H9 (cell line): ENCODE measurements around the gene TCEAL6. TPM values are rescaled to one million over a fixed set of nuclear protein-coding genes. Genes with fewer than 3 reads are reported as not detected.
"Not testable (repeated sequence)": the region's sequence is repeated elsewhere in the genome, so short reads cannot be mapped to it uniquely, and the experiment has no call there.

Experiments
- DNase-seq: peaks from one replicate; pipeline ENCODE4 v3.0.0-alpha.2; 2017
- H2AFZ ChIP-seq: one replicate; pipeline ENCODE4 v1.6.1; 2013; ENCODE audit warnings: mild to moderate bottlenecking, low read length, control low read depth, moderate library complexity
- H2AK5ac ChIP-seq: 2 replicates; pipeline ENCODE4 v1.6.1; 2013; ENCODE audit warnings: low read length, control low read depth, mixed read lengths; ENCODE audit not compliant: insufficient read length
- H2BK120ac ChIP-seq: one replicate; pipeline ENCODE4 v1.6.1; 2013; ENCODE audit warnings: low read depth, mild to moderate bottlenecking, low read length, control low read depth, inconsistent platforms; ENCODE audit not compliant: poor library complexity, severe bottlenecking
- H2BK12ac ChIP-seq: 2 replicates; pipeline ENCODE4 v1.6.1; 2013; ENCODE audit warnings: low read length, control low read depth, mixed read lengths, low read depth; ENCODE audit not compliant: insufficient read length
- H2BK15ac ChIP-seq: 2 replicates; pipeline ENCODE4 v1.6.1; 2013; ENCODE audit warnings: low read depth, low read length, control low read depth
- H2BK20ac ChIP-seq: one replicate; pipeline ENCODE4 v1.6.1; 2013; ENCODE audit warnings: low read depth, mild to moderate bottlenecking, low read length, control low read depth, inconsistent platforms; ENCODE audit not compliant: poor library complexity, severe bottlenecking
- H2BK5ac ChIP-seq: 2 replicates; pipeline ENCODE4 v1.6.1; 2013; ENCODE audit warnings: low read length, control low read depth, mixed read lengths; ENCODE audit not compliant: insufficient read length
- H3K14ac ChIP-seq: 2 replicates; pipeline ENCODE4 v1.6.1; 2013; ENCODE audit warnings: low read length, control low read depth; ENCODE audit not compliant: insufficient read depth
- H3K18ac ChIP-seq: 2 replicates; pipeline ENCODE4 v1.6.1; 2013; ENCODE audit warnings: low read depth, mild to moderate bottlenecking, mixed read lengths, low read length, control low read depth; ENCODE audit not compliant: insufficient read length
- H3K23ac ChIP-seq: 2 replicates; pipeline ENCODE4 v1.6.1; 2013; ENCODE audit warnings: low read length, control low read depth, mixed read lengths, low read depth; ENCODE audit not compliant: insufficient read length
- H3K23me2 ChIP-seq: 2 replicates; pipeline ENCODE4 v1.6.1; 2013; ENCODE audit warnings: low read depth, mild to moderate bottlenecking, mixed read lengths, low read length, control low read depth; ENCODE audit not compliant: insufficient read length, poor library complexity, severe bottlenecking
- H3K27ac ChIP-seq: 2 replicates; pipeline ENCODE4 v1.5.1; 2013; ENCODE audit warnings: low read length, control low read depth, mixed read lengths, low read depth; ENCODE audit not compliant: insufficient read length
- H3K27me3 ChIP-seq: 2 replicates; pipeline ENCODE4 v1.6.1; 2013; ENCODE audit warnings: low read length, control low read depth, inconsistent platforms; ENCODE audit not compliant: insufficient read depth
- H3K4ac ChIP-seq: 2 replicates; pipeline ENCODE4 v1.6.1; 2013; ENCODE audit warnings: low read depth, mild to moderate bottlenecking, control low read depth, inconsistent platforms, low read length, moderate library complexity
- H3K4me1 ChIP-seq: 2 replicates; pipeline ENCODE4 v1.6.1; 2013; ENCODE audit warnings: low read length, control low read depth, inconsistent platforms; ENCODE audit not compliant: insufficient read depth
- H3K4me2 ChIP-seq: 2 replicates; pipeline ENCODE4 v1.6.1; 2013; ENCODE audit warnings: low read length, control low read depth, mixed read lengths; ENCODE audit not compliant: insufficient read length, insufficient read depth
- H3K56ac ChIP-seq: 2 replicates; pipeline ENCODE4 v1.6.1; 2013; ENCODE audit warnings: low read depth, mild to moderate bottlenecking, mixed read lengths, low read length, control low read depth; ENCODE audit not compliant: insufficient read length
- H3K79me1 ChIP-seq: 2 replicates; pipeline ENCODE4 v1.6.1; 2013; ENCODE audit warnings: low read depth, mild to moderate bottlenecking, moderate library complexity, low read length, control low read depth, inconsistent platforms; ENCODE audit not compliant: insufficient read depth, poor library complexity, severe bottlenecking
- H3K79me2 ChIP-seq: 2 replicates; pipeline ENCODE4 v1.6.1; 2013; ENCODE audit warnings: low read length, control low read depth, inconsistent platforms; ENCODE audit not compliant: insufficient read depth
- H3K9ac ChIP-seq: 2 replicates; pipeline ENCODE4 v1.6.1; 2013; ENCODE audit warnings: low read length, control low read depth, mixed read lengths; ENCODE audit not compliant: insufficient read length; ENCODE audit errors: extremely low read depth
- H3K9me3 ChIP-seq: one replicate; pipeline ENCODE4 v1.6.1; 2013; ENCODE audit warnings: low read depth, low read length, inconsistent platforms; ENCODE audit not compliant: control insufficient read depth
- H3T11ph ChIP-seq: one replicate; pipeline ENCODE4 v1.6.1; 2013; ENCODE audit warnings: mild to moderate bottlenecking, low read length, control low read depth, inconsistent platforms
- H4K20me1 ChIP-seq: one replicate; pipeline ENCODE4 v1.6.1; 2013; ENCODE audit not compliant: control insufficient read depth, insufficient read length, insufficient read depth
- H4K5ac ChIP-seq: 2 replicates; pipeline ENCODE4 v1.6.1; 2013; ENCODE audit warnings: low read depth, mild to moderate bottlenecking, mixed read lengths, low read length, control low read depth; ENCODE audit not compliant: insufficient read length
- H4K8ac ChIP-seq: replicated peaks from 2 replicates; pipeline ENCODE4 v1.6.1; 2013; ENCODE audit warnings: low read length, control low read depth, mixed read lengths, low read depth; ENCODE audit not compliant: insufficient read length
- H4K91ac ChIP-seq: 2 replicates; pipeline ENCODE4 v1.6.1; 2013; ENCODE audit warnings: low read depth, mild to moderate bottlenecking, moderate library complexity, mixed read lengths, low read length, control low read depth; ENCODE audit not compliant: insufficient read length
- H3K27ac Mint-ChIP-seq, 3 experiments: 2 replicates in 2 of 3; 3 replicates in 1 of 3; pipeline ENCODE4 v1.8.0; 2020 to 2021; ENCODE audit warnings: mixed read lengths in 3 of 3, mild to moderate bottlenecking in 1 of 3, moderate library complexity in 1 of 3
- H3K27me3 Mint-ChIP-seq: 2 replicates; pipeline ENCODE4 v1.8.0; 2021; ENCODE audit warnings: low read depth, mild to moderate bottlenecking, moderate library complexity, mixed read lengths
- H3K36me3 Mint-ChIP-seq, 3 experiments: 2 replicates in 2 of 3; 3 replicates in 1 of 3; pipeline ENCODE4 v1.8.0; 2020 to 2021; ENCODE audit warnings: low read depth in 3 of 3, mixed read lengths in 3 of 3; ENCODE audit not compliant: insufficient read depth in 1 of 3
- H3K4me1 Mint-ChIP-seq, 2 experiments: 2 replicates each; pipeline ENCODE4 v1.8.0; 2020; ENCODE audit warnings: mixed read lengths in 2 of 2
- H3K4me3 Mint-ChIP-seq, 2 experiments: 2 replicates in 1 of 2; 3 replicates in 1 of 2; pipeline ENCODE4 v1.8.0; 2020 to 2021; ENCODE audit warnings: mild to moderate bottlenecking in 2 of 2, mixed read lengths in 2 of 2, moderate library complexity in 1 of 2
- H3K9me3 Mint-ChIP-seq, 2 experiments: 2 replicates in 1 of 2; 3 replicates in 1 of 2; pipeline ENCODE4 v1.8.0; 2020; ENCODE audit warnings: mild to moderate bottlenecking in 2 of 2, mixed read lengths in 2 of 2, moderate library complexity in 1 of 2
- WGBS: extraction: QIAGEN DNeasy Blood & Tissue Kit; methylation state at CpG from one replicate; pipeline ENCODE4 v1.1.7; 2013; ENCODE audit warnings: missing lambda C conversion rate, low lambda C conversion rate, mixed read lengths; ENCODE audit not compliant: insufficient read length; ENCODE audit errors: extremely low coverage; 5-methylcytosine and 5-hydroxymethylcytosine counted together
- total RNA-seq: library from RNA; stranded (reverse); gene quantifications from 2 replicates; pipeline ENCODE4 v1.2.1, GENCODE V29; 2021

Gene TCEAL6
- total RNA-seq, 1 experiment from 2014 or later, result not detected

- H4K91ac ChIP-seq, H3K56ac ChIP-seq, H3K27ac ChIP-seq, H4K5ac ChIP-seq, H2BK15ac ChIP-seq, H3K4ac ChIP-seq, H2BK12ac ChIP-seq, H2BK20ac ChIP-seq, H3K4me1 ChIP-seq, H2BK5ac ChIP-seq, H3K14ac ChIP-seq, H3K79me2 ChIP-seq, H3K23ac ChIP-seq, H3K23me2 ChIP-seq, H2AFZ ChIP-seq, H3K18ac ChIP-seq, H2AK5ac ChIP-seq, H3K27me3 ChIP-seq, H4K20me1 ChIP-seq, H2BK120ac ChIP-seq, H4K8ac ChIP-seq, H3K4me1 Mint-ChIP-seq, H3T11ph ChIP-seq, H3K79me1 ChIP-seq, H3K36me3 Mint-ChIP-seq: not testable (repeated sequence)
- H3K27ac Mint-ChIP-seq, result peak within 1 kb of the TSS in 1 of 3 experiments; percentile 42; a peak in 1 of 7 replicates
- peaks cover 59 to 75% of the 10 kb centered on the region in 2 experiments for H3K9me3 Mint-ChIP-seq
- Histone ChIP-seq H3K9me3 (peaks cover 12% of the 10 kb centered on the region), H3K4me2 (peak within 1 kb of the TSS; percentile 69), H3K9ac (peak within 1 kb of the TSS; percentile 50)
- WGBS, result no CpG with 5 or more reads among the region's 38 CpGs
- peak; percentile 63 for DNase-seq
- H3K4me3 Mint-ChIP-seq, result peak within 1 kb of the TSS; percentile 72 to 86
- H3K27me3 Mint-ChIP-seq, result peaks cover 30% of the 10 kb centered on the region
These were observed 16.8 kb downstream of the TCEAL6 start, which contains the start of gene TCEAL2 for GRCh38 chrX:102125436-102125835. TSS of gene TCEAL2 (plus strand) at chrX:102125679. CDS start at chrX:102126831, 1,152 bp downstream.

GRCh38 chrX:102125014-102125413 is 17.3 kb downstream of the TCEAL6 start:
- not testable (repeated sequence) for H3K56ac ChIP-seq, H3K14ac ChIP-seq, H4K20me1 ChIP-seq, H2BK5ac ChIP-seq, H2BK20ac ChIP-seq, H4K5ac ChIP-seq, H4K8ac ChIP-seq, H3K79me2 ChIP-seq, H3K79me1 ChIP-seq, H3K27ac ChIP-seq, H3T11ph ChIP-seq, H3K4me1 ChIP-seq, H3K4ac ChIP-seq, H4K91ac ChIP-seq, H2BK15ac ChIP-seq, H2BK120ac ChIP-seq, H3K18ac ChIP-seq, H2BK12ac ChIP-seq, H2AFZ ChIP-seq, H3K23ac ChIP-seq, H3K27me3 ChIP-seq, H3K23me2 ChIP-seq, H2AK5ac ChIP-seq, DNase-seq, H3K36me3 Mint-ChIP-seq, H3K9me3 ChIP-seq, H3K4me1 Mint-ChIP-seq
- Mint-ChIP-seq H3K9me3 (peaks cover 58 to 75% of the 10 kb centered on the region in 2 experiments), H3K4me3 (peak overlapping the region; percentile 72 to 80), H3K27me3 (peaks cover 30% of the 10 kb centered on the region), H3K27ac (peak overlapping the region in 1 of 3 experiments; percentile 42; a peak in 1 of 7 replicates)
- Histone ChIP-seq H3K9ac (peak overlapping the region; percentile 31), H3K4me2 (peak overlapping the region; percentile 69)
- WGBS, result no CpG with 5 or more reads among the region's 10 CpGs
